Measurements from ENCODE around the gene RPL4. TPM values are rescaled to one million over a fixed set of nuclear protein-coding genes. Genes with fewer than 3 reads are reported as not detected.
"Not testable (repeated sequence)": the region's sequence is repeated elsewhere in the genome, so short reads cannot be mapped to it uniquely, and the experiment has no call there.

Gene RPL4
- total RNA-seq, 1 experiment from 2014 or later = 2,320 TPM

- CTCF ChIA-PET = no interaction called here
- no peak for TF ChIP-seq CTCF (conservative IDR thresholded peaks at IDR 0.05)
- no peak for TF ChIP-seq EZH2 (IDR thresholded peaks at IDR 0.05; ENCODE audit: low read depth)
- Histone ChIP-seq H4K20me1 (ENCODE audit: insufficient read depth) (peaks cover 29% of the 10 kb centered on the region), H3K9me2 (ENCODE audit: insufficient read depth) (no peaks in the 10 kb centered on the region), H3K4me2 (peak overlapping the region; percentile 85), H2AFZ (peak overlapping the region; percentile 91), H3K9me3 (ENCODE audit: insufficient read depth, low read depth) (no peaks in the 10 kb centered on the region), H3K79me2 (ENCODE audit: low read depth) (peaks cover 63% of the 10 kb centered on the region), H3K27me3 (ENCODE audit: insufficient read depth, low read depth) (no peaks in the 10 kb centered on the region), H3K36me3 (ENCODE audit: low read depth) (peaks cover 32% of the 10 kb centered on the region), H3K4me1 (replicated peaks; ENCODE audit: insufficient read depth) (peaks cover 11% of the 10 kb centered on the region), H3K27ac (peak overlapping the region; percentile 91), H3F3A (ENCODE audit: insufficient read depth, low read depth) (peaks cover 41% of the 10 kb centered on the region), H3K4me3 (peak overlapping the region; percentile 100)
- no TSS peak for BruUV-seq (replicated peaks)
- POLR2A ChIA-PET (ENCODE audit: unreplicated experiment) = no interaction called here
- intact Hi-C loops (cut with micrococcal nuclease; ENCODE audit: unreplicated experiment) = loop anchor here (5.0 to 10.0 kb wide), 3 partner anchors 261 to 601 kb away; no protein-coding TSS in a partner anchor
- DNase-seq = no peak
These were observed 1.2 kb upstream of the RPL4 start for GRCh38 chr15:66505818-66506217.

GRCh38 chr15:66505430-66505811 lies 766 bp upstream of the RPL4 start:
- intact Hi-C loops (cut with micrococcal nuclease; ENCODE audit: unreplicated experiment) = loop anchor here (5.0 to 10.0 kb wide), 3 partner anchors 262 to 601 kb away; no protein-coding TSS in a partner anchor
- Histone ChIP-seq H3K27ac (peak overlapping the region; percentile 91), H4K20me1 (ENCODE audit: insufficient read depth) (peaks cover 33% of the 10 kb centered on the region), H3K9me3 (ENCODE audit: insufficient read depth, low read depth) (no peaks in the 10 kb centered on the region), H3K4me1 (replicated peaks; ENCODE audit: insufficient read depth) (peaks cover 11% of the 10 kb centered on the region), H2AFZ (peak overlapping the region; percentile 91), H3F3A (ENCODE audit: insufficient read depth, low read depth) (peaks cover 45% of the 10 kb centered on the region), H3K4me2 (peak overlapping the region; percentile 85), H3K36me3 (ENCODE audit: low read depth) (peaks cover 36% of the 10 kb centered on the region), H3K4me3 (peak overlapping the region; percentile 100), H3K9me2 (ENCODE audit: insufficient read depth) (no peaks in the 10 kb centered on the region), H3K27me3 (ENCODE audit: insufficient read depth, low read depth) (no peaks in the 10 kb centered on the region), H3K79me2 (ENCODE audit: low read depth) (peaks cover 67% of the 10 kb centered on the region)
- ChIA-PET POLR2A (ENCODE audit: unreplicated experiment) (interaction anchor here (0.6 to 0.7 kb wide), 4 partner anchors 11 to 642 kb away, joined by 3 to 8 read pairs (median 5); no protein-coding TSS in a partner anchor), CTCF (no interaction called here)
- no peak for DNase-seq
- TSS peak; percentile 81 for BruUV-seq (replicated peaks)
- TF ChIP-seq CTCF (conservative IDR thresholded peaks at IDR 0.05) (no peak), EZH2 (IDR thresholded peaks at IDR 0.05; ENCODE audit: low read depth) (no peak)

GRCh38 chr15:66503780-66504562 lies 684 bp downstream of the RPL4 start:
- no peaks in the 10 kb centered on the region for H3K9me3 ChIP-seq (ENCODE audit: insufficient read depth, low read depth)
- POLR2A ChIA-PET (ENCODE audit: unreplicated experiment) = interaction anchor here (0.6 kb wide), 3 partner anchors 13 to 595 kb away, joined by 3 to 4 read pairs (median 3); no protein-coding TSS in a partner anchor
- H3K4me1 ChIP-seq (replicated peaks; ENCODE audit: insufficient read depth) = peaks cover 11% of the 10 kb centered on the region
- H3K4me2 ChIP-seq = peak overlapping the region; percentile 85
- DNase-seq = no peak
- peaks cover 71% of the 10 kb centered on the region for H3K79me2 ChIP-seq (ENCODE audit: low read depth)
- TF ChIP-seq CTCF (conservative IDR thresholded peaks at IDR 0.05) = no peak
- TF ChIP-seq EZH2 (IDR thresholded peaks at IDR 0.05; ENCODE audit: low read depth) = no peak
- intact Hi-C loops (cut with micrococcal nuclease; ENCODE audit: unreplicated experiment) = loop anchor here (10.0 kb wide), 1 partner anchor 599 kb away; no protein-coding TSS in a partner anchor
- H3K27me3 ChIP-seq (ENCODE audit: insufficient read depth, low read depth) = no peaks in the 10 kb centered on the region
- H4K20me1 ChIP-seq (ENCODE audit: insufficient read depth) = peaks cover 48% of the 10 kb centered on the region
- H2AFZ ChIP-seq = no peak overlapping the region
- peak overlapping the region; percentile 91 for H3K27ac ChIP-seq
- CTCF ChIA-PET = no interaction called here
- H3K4me3 ChIP-seq = peak overlapping the region; percentile 100
- no peaks in the 10 kb centered on the region for H3K9me2 ChIP-seq (ENCODE audit: insufficient read depth)
- TSS peak; percentile 58 for BruUV-seq (replicated peaks)
- peaks cover 60% of the 10 kb centered on the region for H3F3A ChIP-seq (ENCODE audit: insufficient read depth, low read depth)
- H3K36me3 ChIP-seq (ENCODE audit: low read depth) = peaks cover 44% of the 10 kb centered on the region

GRCh38 chr15:66503041-66503648 lies 1.5 kb downstream of the RPL4 start:
- H3F3A ChIP-seq (ENCODE audit: insufficient read depth, low read depth) = peaks cover 68% of the 10 kb centered on the region
- BruUV-seq (replicated peaks); H3K9me3 ChIP-seq (ENCODE audit: insufficient read depth, low read depth); H3K9me2 ChIP-seq (ENCODE audit: insufficient read depth); H2AFZ ChIP-seq; H3K27me3 ChIP-seq (ENCODE audit: insufficient read depth, low read depth); DNase-seq; CTCF ChIA-PET: not testable (repeated sequence)
- peaks cover 56% of the 10 kb centered on the region for H4K20me1 ChIP-seq (ENCODE audit: insufficient read depth)
- peaks cover 15% of the 10 kb centered on the region for H3K4me1 ChIP-seq (replicated peaks; ENCODE audit: insufficient read depth)
- H3K79me2 ChIP-seq (ENCODE audit: low read depth) = peaks cover 71% of the 10 kb centered on the region
- H3K4me3 ChIP-seq = peak overlapping the region; percentile 100
- POLR2A ChIA-PET (ENCODE audit: unreplicated experiment) = interaction anchor here (0.6 kb wide), 2 partner anchors 12 to 594 kb away, joined by 3 to 4 read pairs; no protein-coding TSS in a partner anchor
- intact Hi-C loops (cut with micrococcal nuclease; ENCODE audit: unreplicated experiment) = loop anchor here (10.0 kb wide), 1 partner anchor 598 kb away; no protein-coding TSS in a partner anchor
- H3K4me2 ChIP-seq = peak overlapping the region; percentile 85
- H3K36me3 ChIP-seq (ENCODE audit: low read depth) = peaks cover 45% of the 10 kb centered on the region
- H3K27ac ChIP-seq = peak overlapping the region; percentile 91
